ENCODE data around the gene AGXT.

- TF ChIP-seq ELF4 (IDR thresholded peaks at IDR 0.05) = no peak
- TF ChIP-seq BHLHE40 (IDR thresholded peaks at IDR 0.05; ENCODE audit: borderline replicate concordance) = no peak
- TF ChIP-seq PKNOX1 (IDR thresholded peaks at IDR 0.05) = no peak
- no peak for TF ChIP-seq FOXM1 (IDR thresholded peaks at IDR 0.05; ENCODE audit: borderline replicate concordance)
- TF ChIP-seq SP1 (IDR thresholded peaks at IDR 0.05) = no peak
- no peak for TF ChIP-seq NFRKB (IDR thresholded peaks at IDR 0.05)
Observed at GRCh38 chr2:240819858-240820606, 48.6 kb upstream of the AGXT start, which contains the start of gene KIF1A.

Measured in HEK293T (cell line).